Calu3 (cell line): ENCODE data around the gene TRIM3. TPM values are rescaled to one million over a fixed set of nuclear protein-coding genes. Genes with fewer than 3 reads are reported as not detected.

Source experiments
- BruUV-seq: library from RNA; stranded (reverse); fragments of 400-500 nt; replicated peaks from 2 replicates; lab custom pipeline; 2021; lab: Mats Ljungman, UMichigan
- CTCF ChIA-PET: fragments of 300-600 bp; sonication (Branson Sonifier 250); formaldehyde crosslinking; loops from one replicate; lab custom pipeline; 2022; ENCODE audit warnings: antibody characterized with exemption; lab: Charles Lee
- DNase-seq: peaks from one replicate; pipeline ENCODE4 v3.0.0; 2022
- H3K27ac Mint-ChIP-seq: one replicate; pipeline ENCODE4 v1.8.0; 2022; ENCODE audit warnings: mixed read lengths; ENCODE audit not compliant: unreplicated experiment
- H3K27me3 Mint-ChIP-seq: one replicate; pipeline ENCODE4 v1.8.0; 2022; ENCODE audit warnings: mixed read lengths; ENCODE audit not compliant: unreplicated experiment
- H3K36me3 Mint-ChIP-seq: one replicate; pipeline ENCODE4 v1.8.0; 2022; ENCODE audit warnings: mild to moderate bottlenecking, moderate library complexity, mixed read lengths; ENCODE audit not compliant: insufficient read depth, unreplicated experiment
- H3K4me1 Mint-ChIP-seq: one replicate; pipeline ENCODE4 v1.8.0; 2022; ENCODE audit warnings: mild to moderate bottlenecking, low read depth, mixed read lengths; ENCODE audit not compliant: unreplicated experiment
- H3K4me3 Mint-ChIP-seq: one replicate; pipeline ENCODE4 v1.8.0; 2022; ENCODE audit warnings: mild to moderate bottlenecking, low read depth, moderate library complexity, mixed read lengths; ENCODE audit not compliant: unreplicated experiment
- H3K9me3 Mint-ChIP-seq: one replicate; pipeline ENCODE4 v1.8.0; 2022; ENCODE audit warnings: low read depth, mixed read lengths; ENCODE audit not compliant: unreplicated experiment
- CTCF ChIP-seq: fragments of 200-600 bp; IDR thresholded peaks from one replicate; pipeline ENCODE4 v1.8.0; 2022; ENCODE audit warnings: antibody characterized with exemption; ENCODE audit not compliant: unreplicated experiment
- intact Hi-C: fragments of 100-400 bp; cut with micrococcal nuclease; formaldehyde crosslinking; loops from one replicate; pipeline ENCODE4 v1.10.0; 2022; ENCODE audit not compliant: unreplicated experiment
- total RNA-seq: library from RNA; stranded (reverse); gene quantifications from 2 replicates; pipeline ENCODE4 v1.2.3, GENCODE V29; 2022

TRIM3 gene
- total RNA-seq, 1 experiment from 2014 or later, result 10.6 TPM

GRCh38 chr11:6448574-6448973 lies 25.2 kb downstream of the TRIM3 start:
- no TSS peak for BruUV-seq
- no peak for DNase-seq
- intact Hi-C loops, result no loop called here
- no peak for TF ChIP-seq CTCF
- Mint-ChIP-seq H3K36me3 (no peaks in the 10 kb centered on the region), H3K27me3 (no peaks in the 10 kb centered on the region), H3K4me3 (no peak overlapping the region), H3K4me1 (no peaks in the 10 kb centered on the region), H3K9me3 (no peaks in the 10 kb centered on the region), H3K27ac (no peak overlapping the region)
- CTCF ChIA-PET, result interaction anchor here (0.6 kb wide), 1 partner anchor 30 kb away, joined by 4 read pairs; no protein-coding TSS in a partner anchor

GRCh38 chr11:6443269-6444003 lies 30.3 kb downstream of the TRIM3 start:
- intact Hi-C loops, result loop anchor here (1.0 kb wide), 1 partner anchor 64 kb away; no protein-coding TSS in a partner anchor
- DNase-seq, result peak; percentile 61
- peak; percentile 65 for TF ChIP-seq CTCF
- Mint-ChIP-seq H3K36me3 (no peaks in the 10 kb centered on the region), H3K9me3 (no peaks in the 10 kb centered on the region), H3K4me3 (no peak overlapping the region), H3K27ac (no peak overlapping the region), H3K27me3 (no peaks in the 10 kb centered on the region), H3K4me1 (no peaks in the 10 kb centered on the region)
- BruUV-seq, result no TSS peak
- CTCF ChIA-PET, result interaction anchor here (0.6 to 6.2 kb wide), 9 partner anchors 24 to 88 kb away, joined by 3 to 108 read pairs (median 4); partner anchors contain the start of genes APBB1 and SMPD1

- no TSS peak for BruUV-seq
Measured at GRCh38 chr11:6442441-6442840, 31.3 kb downstream of the TRIM3 start.

GRCh38 chr11:6440906-6441358 lies 32.8 kb downstream of the TRIM3 start, which contains the start of gene HPX:
Gene HPX (minus strand): TSS chr11:6440987. CDS start chr11:6440963, 24 bp downstream.
- Mint-ChIP-seq H3K4me1 (no peaks in the 10 kb centered on the region), H3K27me3 (no peaks in the 10 kb centered on the region), H3K4me3 (no peak within 1 kb of the TSS), H3K9me3 (no peaks in the 10 kb centered on the region), H3K27ac (no peak within 1 kb of the TSS), H3K36me3 (no peaks in the 10 kb centered on the region)
- intact Hi-C loops, result no loop called here
- DNase-seq, result no peak
- CTCF ChIA-PET, result interaction anchor here (0.6 to 6.2 kb wide), 2 partner anchors 63 to 218 kb away, joined by 3 to 108 read pairs; no protein-coding TSS in a partner anchor
- TF ChIP-seq CTCF, result no peak
- no TSS peak for BruUV-seq

More at GRCh38 chr11:6442441-6442840, 31.3 kb downstream of the TRIM3 start:
- no peak for TF ChIP-seq CTCF
- intact Hi-C loops, result no loop called here
- no peak for DNase-seq
- no peaks in the 10 kb centered on the region for H3K36me3 Mint-ChIP-seq
- no peak overlapping the region for H3K4me3 Mint-ChIP-seq
- no peaks in the 10 kb centered on the region for H3K27me3 Mint-ChIP-seq
- H3K27ac Mint-ChIP-seq, result no peak overlapping the region
- CTCF ChIA-PET, result interaction anchor here (1.4 to 6.2 kb wide), 2 partner anchors 64 to 89 kb away, joined by 3 to 108 read pairs; no protein-coding TSS in a partner anchor
- H3K9me3 Mint-ChIP-seq, result no peaks in the 10 kb centered on the region
- no peaks in the 10 kb centered on the region for H3K4me1 Mint-ChIP-seq
